GM23338 (cell line): ENCODE data around the gene ZNF679. TPM values are rescaled to one million over a fixed set of nuclear protein-coding genes. Genes with fewer than 3 reads are reported as not detected.

ENCODE experiments used
- ATAC-seq: fragments of 200-7000 bp; cut with Tn5 transposase; 3 replicates; pipeline ENCODE4 v1.9.1; 2020
- DNase-seq: peaks from one replicate; pipeline ENCODE4 v3.0.0-alpha.2; 2015; ENCODE audit warnings: low spot score
- H2AFZ ChIP-seq: fragments of 200-600 bp; sonication (generic); 2 replicates; pipeline ENCODE4 v1.8.0; 2016; ENCODE audit warnings: antibody characterized with exemption, mild to moderate bottlenecking, moderate library complexity
- H3F3A ChIP-seq: fragments of 200-600 bp; sonication (generic); replicated peaks from 2 replicates; pipeline ENCODE4 v1.8.0; 2017; ENCODE audit warnings: antibody characterized with exemption, mixed run types, low read depth
- H3K27ac ChIP-seq: fragments of 200-600 bp; sonication (generic); 2 replicates; pipeline ENCODE4 v1.6.1; 2016; ENCODE audit warnings: low read depth
- H3K27me3 ChIP-seq: fragments of 200-600 bp; sonication (generic); 2 replicates; pipeline ENCODE4 v1.8.0; 2016; ENCODE audit warnings: mild to moderate bottlenecking, mixed run types, moderate library complexity; ENCODE audit not compliant: insufficient read depth
- H3K36me3 ChIP-seq: fragments of 200-600 bp; sonication (generic); 2 replicates; pipeline ENCODE4 v1.8.0; 2016; ENCODE audit warnings: mild to moderate bottlenecking; ENCODE audit not compliant: insufficient read depth
- H3K4me1 ChIP-seq: fragments of 200-600 bp; sonication (generic); 2 replicates; pipeline ENCODE4 v1.8.0; 2016; ENCODE audit warnings: mild to moderate bottlenecking, moderate library complexity; ENCODE audit not compliant: insufficient read depth
- H3K4me2 ChIP-seq: fragments of 200-600 bp; sonication (generic); 2 replicates; pipeline ENCODE4 v1.7.1; 2017; ENCODE audit warnings: mixed run types
- H3K4me3 ChIP-seq: fragments of 200-600 bp; sonication (generic); 2 replicates; pipeline ENCODE4 v1.6.1; 2016; ENCODE audit warnings: mixed run types
- H3K79me2 ChIP-seq: fragments of 200-600 bp; sonication (generic); replicated peaks from 2 replicates; pipeline ENCODE4 v1.8.0; 2017; ENCODE audit warnings: mild to moderate bottlenecking; ENCODE audit not compliant: insufficient read depth
- H3K9me2 ChIP-seq: fragments of 200-600 bp; sonication (generic); 2 replicates; pipeline ENCODE4 v1.8.0; 2017; ENCODE audit not compliant: insufficient read depth
- H4K20me1 ChIP-seq: fragments of 200-600 bp; sonication (generic); replicated peaks from 2 replicates; pipeline ENCODE4 v1.8.0; 2017; ENCODE audit warnings: mild to moderate bottlenecking; ENCODE audit not compliant: insufficient read depth
- H3K27ac Mint-ChIP-seq: 2 replicates; pipeline ENCODE4 v1.8.0; 2020; ENCODE audit warnings: inconsistent platforms, mild to moderate bottlenecking, moderate library complexity, mixed read lengths
- H3K27me3 Mint-ChIP-seq: 3 replicates; pipeline ENCODE4 v1.8.0; 2022; ENCODE audit warnings: low read depth, mild to moderate bottlenecking, moderate library complexity, mixed read lengths, inconsistent platforms; ENCODE audit not compliant: insufficient read depth, poor library complexity
- H3K36me3 Mint-ChIP-seq: 3 replicates; pipeline ENCODE4 v1.8.0; 2021; ENCODE audit warnings: low read depth, mild to moderate bottlenecking, inconsistent platforms, moderate library complexity, mixed read lengths
- H3K4me1 Mint-ChIP-seq: 3 replicates; pipeline ENCODE4 v1.8.0; 2020; ENCODE audit warnings: mild to moderate bottlenecking, inconsistent platforms, mixed read lengths
- H3K4me3 Mint-ChIP-seq: 3 replicates; pipeline ENCODE4 v1.8.0; 2021; ENCODE audit warnings: moderate library complexity, mild to moderate bottlenecking, inconsistent platforms, mixed read lengths
- H3K9me3 Mint-ChIP-seq: 3 replicates; pipeline ENCODE4 v1.8.0; 2020; ENCODE audit warnings: moderate library complexity, mild to moderate bottlenecking, inconsistent platforms, mixed read lengths
- CREB1 ChIP-seq: fragments of 250-450 bp; sonication (Bioruptor Pico); IDR thresholded peaks from 2 replicates; pipeline ENCODE4 v1.5.0; 2020; ENCODE audit warnings: low read depth, mild to moderate bottlenecking, moderate library complexity
- CTCF ChIP-seq, 2 experiments: fragments of 200-600 bp in 1 of 2; sonication (generic) in 1 of 2; conservative IDR thresholded peaks; 2 replicates each; pipeline versions ENCODE4 v1.5.1 to v1.6.1; 2016 to 2017; ENCODE audit warnings: antibody characterized with exemption in 2 of 2, low read depth in 2 of 2, mild to moderate bottlenecking in 2 of 2, moderate library complexity in 1 of 2
- ETS1 ChIP-seq: IDR thresholded peaks from 2 replicates; pipeline ENCODE4 v1.6.1; 2016; ENCODE audit warnings: antibody characterized with exemption
- EZH2 ChIP-seq: fragments of 200-600 bp; sonication (generic); IDR thresholded peaks from one replicate; pipeline ENCODE4 v1.8.0; 2017; ENCODE audit warnings: antibody characterized with exemption, mild to moderate bottlenecking, low read depth; ENCODE audit not compliant: unreplicated experiment
- EZH2phosphoT487 ChIP-seq: fragments of 200-600 bp; sonication (generic); IDR thresholded peaks from one replicate; pipeline ENCODE4 v1.8.1; 2018; ENCODE audit warnings: antibody characterized with exemption; ENCODE audit not compliant: unreplicated experiment
- JUNB ChIP-seq: IDR thresholded peaks from one replicate; pipeline ENCODE4 v1.6.1; 2016; ENCODE audit warnings: antibody characterized with exemption; ENCODE audit not compliant: unreplicated experiment
- NANOG ChIP-seq: IDR thresholded peaks from 2 replicates; pipeline ENCODE4 v1.6.1; 2016; ENCODE audit warnings: antibody characterized with exemption, borderline replicate concordance
- POLR2AphosphoS5 ChIP-seq: IDR thresholded peaks from 2 replicates; pipeline ENCODE4 v1.6.1; 2016; ENCODE audit warnings: antibody characterized with exemption, low read depth
- STAT1 ChIP-seq: IDR thresholded peaks from one replicate; pipeline ENCODE4 v1.6.1; 2016; ENCODE audit warnings: antibody characterized with exemption; ENCODE audit not compliant: unreplicated experiment
- ZNF114 ChIP-seq: fragments of 250-450 bp; sonication (Bioruptor Pico); IDR thresholded peaks from 2 replicates; pipeline ENCODE4 v1.5.0; 2020; ENCODE audit warnings: mild to moderate bottlenecking, moderate library complexity
- ZNF331 ChIP-seq: fragments of 250-450 bp; sonication (Bioruptor Pico); IDR thresholded peaks from 2 replicates; pipeline ENCODE4 v1.5.0; 2020; ENCODE audit warnings: low read depth, mild to moderate bottlenecking, moderate library complexity
- polyA plus RNA-seq: library from polyadenylated mRNA; unstranded; fragments of >200 nt; fragmentation: Nextera tagmentation; extraction: Ambion mirVana; gene quantifications from 2 replicates; pipeline ENCODE4 v1.2.1, GENCODE V29; 2016
- total RNA-seq: library from RNA; depleted of rRNA; stranded (reverse); fragments of >200 nt; shearing (Covaris generic); gene quantifications from 2 replicates; pipeline ENCODE4 v1.2.3, GENCODE V29; 2014

ZNF679 gene
- total and polyA plus RNA-seq, 2 experiments from 2014 or later = not detected

- H3K4me1 Mint-ChIP-seq = no peaks in the 10 kb centered on the region
- peaks cover 14% of the 10 kb centered on the region; the same call in 2 of the 3 replicates for H3K36me3 Mint-ChIP-seq
- ATAC-seq = no peak
These were observed 36.0 kb upstream of the ZNF679 start for GRCh38 chr7:64192148-64192704.

GRCh38 chr7:64192775-64193174 lies 35.5 kb upstream of the ZNF679 start:
- Mint-ChIP-seq H3K9me3 (peaks cover 84% of the 10 kb centered on the region), H3K27me3 (no peaks in the 10 kb centered on the region)
- no peaks in the 10 kb centered on the region for H3K4me1 ChIP-seq
- TF ChIP-seq CREB1 (CRISPR knock-in tag) (no peak), STAT1 (no peak), ZNF331 (CRISPR knock-in tag) (no peak), ZNF114 (no peak), CTCF (conservative IDR thresholded peaks at IDR 0.05; ENCODE audit: low read depth in 2 of 2) (no peak)

More at GRCh38 chr7:64192148-64192704, 36.0 kb upstream of the ZNF679 start:
- Histone ChIP-seq H3K36me3 (peaks cover 10% of the 10 kb centered on the region), H3K4me3 (no peak overlapping the region), H3K79me2 (no peaks in the 10 kb centered on the region), H3K4me2 (no peak overlapping the region), H4K20me1 (no peaks in the 10 kb centered on the region), H3K27ac (no peak overlapping the region), H3F3A (no peaks in the 10 kb centered on the region), H3K9me2 (no peaks in the 10 kb centered on the region), H2AFZ (no peak overlapping the region), H3K27me3 (no peaks in the 10 kb centered on the region), H3K4me1 (no peaks in the 10 kb centered on the region)
- TF ChIP-seq NANOG = no peak
- no peak for TF ChIP-seq ETS1
- no peak for TF ChIP-seq EZH2
- TF ChIP-seq EZH2phosphoT487 = no peak
- TF ChIP-seq ZNF331 (CRISPR knock-in tag) = no peak
- no peak for TF ChIP-seq POLR2AphosphoS5
- no peak for TF ChIP-seq CTCF (conservative IDR thresholded peaks at IDR 0.05; ENCODE audit: low read depth in 2 of 2)
- TF ChIP-seq ZNF114 = no peak
- TF ChIP-seq STAT1 = no peak
- TF ChIP-seq JUNB = no peak
- no peak for TF ChIP-seq CREB1 (CRISPR knock-in tag)
- Mint-ChIP-seq H3K27ac (no peak overlapping the region), H3K9me3 (peaks cover 87% of the 10 kb centered on the region), H3K27me3 (no peaks in the 10 kb centered on the region), H3K4me3 (no peak overlapping the region)
- DNase-seq = no peak

More at GRCh38 chr7:64192775-64193174, 35.5 kb upstream of the ZNF679 start:
- no peak overlapping the region for H2AFZ ChIP-seq
- H3K79me2 ChIP-seq = no peaks in the 10 kb centered on the region
- peaks cover 10% of the 10 kb centered on the region for H3K36me3 ChIP-seq
- H3K9me2 ChIP-seq = no peaks in the 10 kb centered on the region
- no peak overlapping the region for H3K4me2 ChIP-seq
- H3K4me3 Mint-ChIP-seq = no peak overlapping the region
- H4K20me1 ChIP-seq = no peaks in the 10 kb centered on the region
- no peaks in the 10 kb centered on the region for H3F3A ChIP-seq
- no peak overlapping the region for H3K27ac Mint-ChIP-seq
- H3K4me1 Mint-ChIP-seq = no peaks in the 10 kb centered on the region
- no peaks in the 10 kb centered on the region for H3K27me3 ChIP-seq
- ATAC-seq (no peak), DNase-seq (no peak)
- no peak overlapping the region for H3K27ac ChIP-seq
- H3K36me3 Mint-ChIP-seq = peaks cover 13% of the 10 kb centered on the region; the same call in 1 of the 3 replicates
- H3K4me3 ChIP-seq = no peak overlapping the region
